Measurements from ENCODE around the gene PTGER2. TPM values are rescaled to one million over a fixed set of nuclear protein-coding genes. Genes with fewer than 3 reads are reported as not detected.

Gene PTGER2
- polyA plus RNA-seq, 1 donor from 2014 or later, result not detected

GRCh38 chr14:52352569-52352968, 38.5 kb downstream of the PTGER2 start:
- Histone ChIP-seq H3F3A (ENCODE audit: insufficient read depth, low read length, poor library complexity, severe bottlenecking) (no peaks in the 10 kb centered on the region), H3K9me3 (ENCODE audit: low read length) (no peaks in the 10 kb centered on the region), H3K4me3 (ENCODE audit: low read length) (no peak overlapping the region), H3K36me3 (ENCODE audit: insufficient read depth, low read length) (no peaks in the 10 kb centered on the region), H3K9me2 (ENCODE audit: insufficient read depth, low read length) (no peaks in the 10 kb centered on the region), H3K4me2 (ENCODE audit: low read length) (no peak overlapping the region), H3K79me2 (replicated peaks; ENCODE audit: insufficient read depth, low read length) (no peaks in the 10 kb centered on the region), H3K27ac (ENCODE audit: low read length) (no peak overlapping the region), H2AFZ (ENCODE audit: low read depth, low read length) (no peak overlapping the region), H3K9ac (ENCODE audit: low read length) (no peak overlapping the region), H3K27me3 (ENCODE audit: insufficient read depth, low read depth, low read length) (no peaks in the 10 kb centered on the region), H4K20me1 (ENCODE audit: insufficient read depth) (no peaks in the 10 kb centered on the region)
- TF ChIP-seq POLR2AphosphoS5 (IDR thresholded peaks at IDR 0.05) (no peak), TAF1 (IDR thresholded peaks at IDR 0.05; ENCODE audit: low read depth) (no peak), SMC3 (conservative IDR thresholded peaks at IDR 0.05; ENCODE audit: poor library complexity) (no peak), EZH2 (IDR thresholded peaks at IDR 0.05; ENCODE audit: borderline replicate concordance, insufficient read depth, low read length, poor library complexity, severe bottlenecking) (no peak)

GRCh38 chr14:52354242-52354641, 40.1 kb downstream of the PTGER2 start:
- Histone ChIP-seq H3K36me3 (ENCODE audit: insufficient read depth, low read length) (no peaks in the 10 kb centered on the region), H2AFZ (ENCODE audit: low read depth, low read length) (no peak overlapping the region), H3K4me3 (ENCODE audit: low read length) (no peak overlapping the region), H4K20me1 (ENCODE audit: insufficient read depth) (no peaks in the 10 kb centered on the region), H3K27me3 (ENCODE audit: insufficient read depth, low read depth, low read length) (no peaks in the 10 kb centered on the region), H3F3A (ENCODE audit: insufficient read depth, low read length, poor library complexity, severe bottlenecking) (no peaks in the 10 kb centered on the region), H3K9ac (ENCODE audit: low read length) (no peak overlapping the region), H3K4me2 (ENCODE audit: low read length) (no peak overlapping the region), H3K27ac (ENCODE audit: low read length) (no peak overlapping the region), H3K9me3 (ENCODE audit: low read length) (no peaks in the 10 kb centered on the region), H3K9me2 (ENCODE audit: insufficient read depth, low read length) (no peaks in the 10 kb centered on the region), H3K79me2 (replicated peaks; ENCODE audit: insufficient read depth, low read length) (no peaks in the 10 kb centered on the region)
- no peak for TF ChIP-seq RAD21 (conservative IDR thresholded peaks at IDR 0.05)

- Histone ChIP-seq H4K20me1 (ENCODE audit: insufficient read depth) (no peaks in the 10 kb centered on the region), H3K79me2 (replicated peaks; ENCODE audit: insufficient read depth, low read length) (no peaks in the 10 kb centered on the region), H3K27ac (ENCODE audit: low read length) (no peak overlapping the region), H3K9me2 (ENCODE audit: insufficient read depth, low read length) (no peaks in the 10 kb centered on the region), H3K4me3 (ENCODE audit: low read length) (no peak overlapping the region), H3K9ac (ENCODE audit: low read length) (no peak overlapping the region), H3K9me3 (ENCODE audit: low read length) (no peaks in the 10 kb centered on the region), H3K36me3 (ENCODE audit: insufficient read depth, low read length) (no peaks in the 10 kb centered on the region), H3K27me3 (ENCODE audit: insufficient read depth, low read depth, low read length) (no peaks in the 10 kb centered on the region), H3K4me2 (ENCODE audit: low read length) (no peak overlapping the region), H2AFZ (ENCODE audit: low read depth, low read length) (no peak overlapping the region), H3F3A (ENCODE audit: insufficient read depth, low read length, poor library complexity, severe bottlenecking) (no peaks in the 10 kb centered on the region)
- TF ChIP-seq MXI1 (conservative IDR thresholded peaks at IDR 0.05; ENCODE audit: poor library complexity, severe bottlenecking) (no peak), TAF1 (IDR thresholded peaks at IDR 0.05; ENCODE audit: low read depth) (no peak), EZH2 (IDR thresholded peaks at IDR 0.05; ENCODE audit: borderline replicate concordance, insufficient read depth, low read length, poor library complexity, severe bottlenecking) (no peak), CTCF (IDR thresholded peaks at IDR 0.05; ENCODE audit: poor library complexity, severe bottlenecking) (no peak), REST (IDR thresholded peaks at IDR 0.05; ENCODE audit: borderline replicate concordance) (no peak), EP300 (conservative IDR thresholded peaks at IDR 0.05; ENCODE audit: poor library complexity, severe bottlenecking) (no peak), SMC3 (conservative IDR thresholded peaks at IDR 0.05; ENCODE audit: poor library complexity) (no peak), RAD21 (conservative IDR thresholded peaks at IDR 0.05) (no peak), POLR2AphosphoS5 (IDR thresholded peaks at IDR 0.05) (no peak)
Observed at GRCh38 chr14:52355016-52355431, 40.9 kb downstream of the PTGER2 start.

Measured in neural cell (in vitro differentiated cells).